IPS-NIHi7 (cell line): Measurements from ENCODE around the gene NAA38.

Experiments
- DNase-seq: peaks from one replicate; pipeline ENCODE4 v3.0.0; 2012; ENCODE audit warnings: mixed read lengths; ENCODE audit errors: extremely low spot score

Gene NAA38

DNA sequence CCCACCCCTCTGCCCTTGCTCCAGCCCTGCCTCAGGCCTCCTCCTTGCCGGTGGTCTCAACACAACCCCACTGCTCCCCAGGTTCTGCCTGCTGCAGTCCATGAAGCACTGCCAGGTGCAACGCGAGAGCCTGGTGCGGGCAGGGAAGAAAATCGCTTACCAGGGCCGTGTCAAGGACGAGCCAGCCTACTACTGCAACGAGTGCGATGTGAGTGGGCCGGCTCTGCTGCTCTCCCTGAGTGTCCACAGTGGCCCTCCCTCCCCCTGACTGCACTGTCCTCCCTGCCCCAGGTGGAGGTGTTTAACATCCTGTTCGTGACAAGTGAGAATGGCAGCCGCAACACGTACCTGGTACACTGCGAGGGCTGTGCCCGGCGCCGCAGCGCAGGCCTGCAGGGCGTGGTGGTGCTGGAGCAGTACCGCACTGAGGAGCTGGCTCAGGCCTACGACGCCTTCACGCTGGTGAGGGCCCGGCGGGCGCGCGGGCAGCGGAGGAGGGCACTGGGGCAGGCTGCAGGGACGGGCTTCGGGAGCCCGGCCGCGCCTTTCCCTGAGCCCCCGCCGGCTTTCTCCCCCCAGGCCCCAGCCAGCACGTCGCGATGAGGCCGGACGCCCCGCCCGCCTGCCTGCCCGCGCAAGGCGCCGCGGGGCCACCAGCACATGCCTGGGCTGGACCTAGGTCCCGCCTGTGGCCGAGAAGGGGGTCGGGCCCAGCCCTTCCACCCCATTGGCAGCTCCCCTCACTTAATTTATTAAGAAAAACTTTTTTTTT, 4.3 kb downstream of the NAA38 start:
- no peak for DNase-seq

DNA sequence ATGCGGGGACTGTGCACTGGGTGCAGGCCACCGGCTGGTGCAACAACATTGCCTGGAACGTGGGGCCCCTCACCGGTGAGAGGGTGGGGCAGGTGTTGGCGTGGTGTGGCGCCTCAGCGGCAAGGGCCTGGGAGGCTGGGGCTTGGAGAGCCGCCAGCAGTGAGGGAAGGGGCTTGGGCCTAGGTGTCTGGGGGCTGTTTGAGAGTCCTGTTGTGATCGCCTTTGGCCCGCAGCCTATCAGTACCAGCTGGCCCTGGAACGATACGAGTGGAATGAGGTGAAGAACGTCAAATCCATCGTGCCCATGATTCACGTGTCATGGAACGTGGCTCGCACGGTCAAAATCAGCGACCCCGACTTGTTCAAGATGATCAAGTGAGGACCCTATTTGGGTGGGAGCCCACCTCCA, 5.1 kb downstream of the NAA38 start:
- no peak for DNase-seq

DNA sequence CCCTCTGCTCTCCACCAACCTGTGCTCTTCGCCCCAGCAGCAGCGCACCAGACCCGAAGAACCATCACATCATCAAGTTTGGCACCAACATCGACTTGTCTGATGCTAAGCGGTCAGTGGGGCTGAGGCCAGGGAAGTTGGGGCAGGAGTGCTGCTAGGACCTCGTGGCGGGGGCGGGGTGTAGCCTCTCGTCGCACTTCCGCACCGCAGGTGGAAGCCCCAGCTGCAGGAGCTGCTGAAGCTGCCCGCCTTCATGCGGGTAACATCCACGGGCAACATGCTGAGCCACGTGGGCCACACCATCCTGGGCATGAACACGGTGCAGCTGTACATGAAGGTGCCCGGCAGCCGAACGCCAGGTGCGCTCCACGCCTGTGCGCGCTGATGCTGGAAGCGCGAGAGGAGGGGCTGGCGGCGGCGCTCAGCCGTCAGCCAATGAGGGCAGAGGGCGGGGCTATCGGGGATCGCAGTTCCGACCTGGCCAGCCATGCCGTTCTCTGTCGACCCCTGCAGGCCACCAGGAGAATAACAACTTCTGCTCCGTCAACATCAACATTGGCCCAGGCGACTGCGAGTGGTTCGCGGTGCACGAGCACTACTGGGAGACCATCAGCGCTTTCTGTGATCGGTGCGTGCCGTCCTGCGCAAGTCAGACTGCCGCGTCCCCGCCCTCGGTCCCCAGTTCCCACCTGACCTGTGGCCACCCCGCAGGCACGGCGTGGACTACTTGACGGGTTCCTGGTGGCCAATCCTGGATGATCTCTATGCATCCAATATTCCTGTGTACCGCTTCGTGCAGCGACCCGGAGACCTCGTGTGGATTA, 5.7 kb downstream of the NAA38 start:
- DNase-seq = peak; percentile 84

DNA sequence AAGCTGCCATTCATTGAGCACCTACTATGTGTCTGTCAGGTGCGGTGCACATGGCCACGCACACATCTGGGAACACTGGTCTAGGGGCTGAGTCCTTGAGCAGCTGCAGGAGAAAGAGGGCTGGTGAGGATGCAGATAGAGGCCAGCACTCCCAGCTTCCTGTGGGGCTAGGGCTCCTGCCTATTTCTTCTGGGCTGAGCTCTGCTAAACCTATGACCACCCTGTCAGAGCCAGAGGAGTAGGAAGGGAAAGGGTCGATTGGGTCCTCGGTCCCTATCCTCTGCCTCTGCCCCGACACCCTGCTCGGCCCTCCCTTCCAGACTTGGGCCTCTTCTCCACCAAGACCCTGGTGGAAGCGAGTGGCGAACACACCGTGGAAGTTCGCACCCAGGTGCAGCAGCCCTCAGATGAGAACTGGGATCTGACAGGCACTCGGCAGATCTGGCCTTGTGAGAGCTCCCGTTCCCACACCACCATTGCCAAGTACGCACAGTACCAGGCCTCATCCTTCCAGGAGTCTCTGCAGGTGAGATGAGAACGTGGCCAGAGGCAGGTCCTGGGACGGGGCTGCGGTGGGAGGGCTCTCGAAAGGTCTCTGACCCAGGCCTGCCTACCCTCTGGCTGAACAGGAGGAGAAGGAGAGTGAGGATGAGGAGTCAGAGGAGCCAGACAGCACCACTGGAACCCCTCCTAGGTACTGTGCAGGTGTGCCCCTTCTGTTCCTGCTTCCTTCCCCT, 6.5 kb downstream of the NAA38 start:
- no peak for DNase-seq

DNA sequence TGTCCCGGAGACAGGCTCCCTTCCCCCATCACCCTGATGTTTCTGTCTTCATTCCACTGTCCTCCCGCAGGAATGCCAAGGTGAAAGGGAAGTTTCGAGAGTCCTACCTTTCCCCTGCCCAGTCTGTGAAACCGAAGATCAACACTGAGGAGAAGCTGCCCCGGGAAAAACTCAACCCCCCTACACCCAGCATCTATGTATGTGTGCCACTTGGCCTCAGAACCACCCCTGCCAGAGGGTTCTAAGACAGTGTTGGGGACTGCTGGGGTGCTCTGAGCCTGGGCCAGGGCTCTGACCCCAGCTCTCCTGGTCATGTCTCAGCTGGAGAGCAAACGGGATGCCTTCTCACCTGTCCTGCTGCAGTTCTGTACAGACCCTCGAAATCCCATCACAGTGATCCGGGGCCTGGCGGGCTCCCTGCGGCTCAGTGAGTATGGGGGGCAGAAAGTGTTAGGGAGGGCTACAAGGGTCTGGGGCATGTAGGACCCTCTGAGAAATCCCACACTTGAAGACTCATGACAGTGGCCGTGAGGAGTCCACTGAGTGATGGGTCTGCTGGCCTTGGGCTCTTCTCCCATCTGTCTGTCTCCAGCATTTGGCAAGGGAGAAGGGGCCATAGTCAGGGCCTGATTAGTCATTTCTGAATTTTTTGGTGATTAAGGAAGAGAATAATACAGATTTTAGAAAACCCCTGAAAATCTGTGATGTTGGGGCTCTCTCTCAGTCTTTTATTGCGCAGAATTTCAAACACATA, 7.4 kb downstream of the NAA38 start:
- DNase-seq = no peak

DNA sequence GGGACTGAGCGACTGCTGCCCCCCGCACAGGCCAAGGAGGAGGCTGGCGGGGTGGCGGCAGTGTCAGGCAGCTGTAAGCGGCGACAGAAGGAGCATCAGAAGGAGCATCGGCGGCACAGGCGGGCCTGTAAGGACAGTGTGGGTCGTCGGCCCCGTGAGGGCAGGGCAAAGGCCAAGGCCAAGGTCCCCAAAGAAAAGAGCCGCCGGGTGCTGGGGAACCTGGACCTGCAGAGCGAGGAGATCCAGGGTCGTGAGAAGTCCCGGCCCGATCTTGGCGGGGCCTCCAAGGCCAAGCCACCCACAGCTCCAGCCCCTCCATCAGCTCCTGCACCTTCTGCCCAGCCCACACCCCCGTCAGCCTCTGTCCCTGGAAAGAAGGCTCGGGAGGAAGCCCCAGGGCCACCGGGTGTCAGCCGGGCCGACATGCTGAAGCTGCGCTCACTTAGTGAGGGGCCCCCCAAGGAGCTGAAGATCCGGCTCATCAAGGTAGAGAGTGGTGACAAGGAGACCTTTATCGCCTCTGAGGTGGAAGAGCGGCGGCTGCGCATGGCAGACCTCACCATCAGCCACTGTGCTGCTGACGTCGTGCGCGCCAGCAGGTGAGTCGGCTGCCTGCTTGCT, 8.1 kb downstream of the NAA38 start:
- no peak for DNase-seq

DNA sequence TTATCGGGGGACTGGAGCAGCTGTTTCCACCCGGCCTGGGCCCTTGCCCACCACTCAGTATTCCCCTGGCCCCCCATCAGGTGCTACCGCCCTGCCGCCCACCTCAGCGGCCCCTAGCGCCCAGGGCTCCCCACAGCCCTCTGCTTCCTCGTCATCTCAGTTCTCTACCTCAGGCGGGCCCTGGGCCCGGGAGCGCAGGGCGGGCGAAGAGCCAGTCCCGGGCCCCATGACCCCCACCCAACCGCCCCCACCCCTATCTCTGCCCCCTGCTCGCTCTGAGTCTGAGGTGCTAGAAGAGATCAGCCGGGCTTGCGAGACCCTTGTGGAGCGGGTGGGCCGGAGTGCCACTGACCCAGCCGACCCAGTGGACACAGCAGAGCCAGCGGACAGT, 8.6 kb downstream of the NAA38 start:
- no peak for DNase-seq

DNA sequence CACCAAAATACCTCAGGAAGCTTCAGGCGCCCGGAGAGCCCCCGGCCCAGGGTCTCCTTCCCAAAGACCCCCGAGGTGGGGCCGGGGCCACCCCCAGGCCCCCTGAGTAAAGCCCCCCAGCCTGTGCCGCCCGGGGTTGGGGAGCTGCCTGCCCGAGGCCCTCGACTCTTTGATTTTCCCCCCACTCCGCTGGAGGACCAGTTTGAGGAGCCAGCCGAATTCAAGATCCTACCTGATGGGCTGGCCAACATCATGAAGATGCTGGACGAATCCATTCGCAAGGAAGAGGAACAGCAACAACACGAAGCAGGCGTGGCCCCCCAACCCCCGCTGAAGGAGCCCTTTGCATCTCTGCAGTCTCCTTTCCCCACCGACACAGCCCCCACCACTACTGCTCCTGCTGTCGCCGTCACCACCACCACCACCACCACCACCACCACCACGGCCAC, 9.2 kb downstream of the NAA38 start:
- DNase-seq = no peak

DNA sequence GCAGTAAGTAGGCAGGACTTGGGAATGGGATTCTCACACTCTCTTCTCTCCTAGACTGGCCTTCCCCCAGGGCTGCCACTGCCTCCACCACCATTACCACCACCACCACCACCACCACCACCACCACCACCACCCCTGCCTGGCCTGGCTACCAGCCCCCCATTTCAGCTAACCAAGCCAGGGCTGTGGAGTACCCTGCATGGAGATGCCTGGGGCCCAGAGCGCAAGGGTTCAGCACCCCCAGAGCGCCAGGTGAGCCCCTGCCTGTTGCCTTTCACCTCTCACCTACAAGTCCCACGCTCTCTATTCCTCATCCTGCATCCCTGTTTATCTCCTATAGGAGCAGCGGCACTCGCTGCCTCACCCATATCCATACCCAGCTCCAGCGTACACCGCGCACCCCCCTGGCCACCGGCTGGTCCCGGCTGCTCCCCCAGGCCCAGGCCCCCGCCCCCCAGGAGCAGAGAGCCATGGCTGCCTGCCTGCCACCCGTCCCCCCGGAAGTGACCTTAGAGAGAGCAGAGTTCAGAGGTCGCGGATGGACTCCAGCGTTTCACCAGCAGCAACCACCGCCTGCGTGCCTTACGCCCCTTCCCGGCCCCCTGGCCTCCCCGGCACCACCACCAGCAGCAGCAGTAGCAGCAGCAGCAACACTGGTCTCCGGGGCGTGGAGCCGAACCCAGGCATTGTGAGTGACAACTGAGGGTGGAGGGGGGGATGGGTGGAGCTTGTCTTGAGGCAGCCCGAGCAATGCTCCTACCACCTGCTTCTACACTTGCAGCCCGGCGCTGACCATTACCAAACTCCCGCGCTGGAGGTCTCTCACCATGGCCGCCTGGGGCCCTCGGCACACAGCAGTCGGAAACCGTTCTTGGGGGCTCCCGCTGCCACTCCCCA, 10.3 kb downstream of the NAA38 start:
- DNase-seq = no peak

DNA sequence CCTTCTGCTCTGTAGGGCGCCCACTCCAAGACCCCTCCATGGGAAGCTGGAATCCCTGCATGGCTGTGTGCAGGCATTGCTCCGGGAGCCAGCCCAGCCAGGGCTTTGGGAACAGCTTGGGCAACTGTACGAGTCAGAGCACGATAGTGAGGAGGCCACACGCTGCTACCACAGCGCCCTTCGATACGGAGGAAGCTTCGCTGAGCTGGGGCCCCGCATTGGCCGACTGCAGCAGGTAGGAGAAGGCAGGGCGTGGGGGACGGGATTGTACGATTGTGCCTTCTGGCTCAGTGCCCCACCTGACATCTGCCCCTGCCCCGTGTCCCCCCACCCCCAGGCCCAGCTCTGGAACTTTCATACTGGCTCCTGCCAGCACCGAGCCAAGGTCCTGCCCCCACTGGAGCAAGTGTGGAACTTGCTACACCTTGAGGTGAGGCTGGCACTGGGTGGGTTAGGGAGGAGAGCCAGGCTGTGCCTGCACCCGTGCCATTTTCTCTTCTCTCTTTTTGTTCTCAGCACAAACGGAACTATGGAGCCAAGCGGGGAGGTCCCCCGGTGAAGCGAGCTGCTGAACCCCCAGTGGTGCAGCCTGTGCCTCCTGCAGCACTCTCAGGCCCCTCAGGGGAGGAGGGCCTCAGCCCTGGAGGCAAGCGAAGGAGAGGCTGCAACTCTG, 11.2 kb downstream of the NAA38 start:
- no peak for DNase-seq

DNA sequence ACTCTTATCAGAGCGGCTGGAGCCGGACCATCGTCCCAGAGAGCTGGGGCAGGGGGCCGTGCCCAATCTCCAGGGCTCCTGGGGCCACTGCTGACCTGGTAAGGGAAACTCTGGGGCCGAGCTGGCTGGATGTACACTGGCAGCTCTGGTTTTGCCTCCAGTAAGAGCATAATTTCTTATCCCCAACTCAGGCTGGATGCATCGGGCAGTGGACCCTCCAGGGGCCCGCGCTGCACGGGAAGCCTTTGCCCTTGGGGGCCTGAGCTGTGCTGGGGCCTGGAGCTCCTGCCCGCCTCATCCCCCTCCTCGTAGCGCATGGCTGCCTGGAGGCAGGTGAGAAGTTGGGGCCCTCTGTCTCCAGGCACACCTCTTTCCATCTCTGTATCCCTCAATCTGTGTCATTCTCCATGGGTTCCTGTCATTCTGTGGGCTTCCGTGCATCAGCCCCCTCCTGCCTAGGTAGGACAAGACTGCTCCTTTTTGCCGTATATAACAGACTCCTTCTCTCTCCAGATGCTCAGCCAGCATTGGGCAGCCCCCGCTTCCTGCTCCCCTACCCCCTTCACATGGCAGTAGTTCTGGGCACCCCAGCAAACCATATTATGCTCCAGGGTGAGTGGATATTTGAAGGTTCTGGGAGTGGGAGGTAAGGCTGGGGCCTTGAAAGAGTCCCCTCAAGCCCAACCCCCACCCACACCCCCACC, 11.8 kb downstream of the NAA38 start:
- DNase-seq = no peak

DNA sequence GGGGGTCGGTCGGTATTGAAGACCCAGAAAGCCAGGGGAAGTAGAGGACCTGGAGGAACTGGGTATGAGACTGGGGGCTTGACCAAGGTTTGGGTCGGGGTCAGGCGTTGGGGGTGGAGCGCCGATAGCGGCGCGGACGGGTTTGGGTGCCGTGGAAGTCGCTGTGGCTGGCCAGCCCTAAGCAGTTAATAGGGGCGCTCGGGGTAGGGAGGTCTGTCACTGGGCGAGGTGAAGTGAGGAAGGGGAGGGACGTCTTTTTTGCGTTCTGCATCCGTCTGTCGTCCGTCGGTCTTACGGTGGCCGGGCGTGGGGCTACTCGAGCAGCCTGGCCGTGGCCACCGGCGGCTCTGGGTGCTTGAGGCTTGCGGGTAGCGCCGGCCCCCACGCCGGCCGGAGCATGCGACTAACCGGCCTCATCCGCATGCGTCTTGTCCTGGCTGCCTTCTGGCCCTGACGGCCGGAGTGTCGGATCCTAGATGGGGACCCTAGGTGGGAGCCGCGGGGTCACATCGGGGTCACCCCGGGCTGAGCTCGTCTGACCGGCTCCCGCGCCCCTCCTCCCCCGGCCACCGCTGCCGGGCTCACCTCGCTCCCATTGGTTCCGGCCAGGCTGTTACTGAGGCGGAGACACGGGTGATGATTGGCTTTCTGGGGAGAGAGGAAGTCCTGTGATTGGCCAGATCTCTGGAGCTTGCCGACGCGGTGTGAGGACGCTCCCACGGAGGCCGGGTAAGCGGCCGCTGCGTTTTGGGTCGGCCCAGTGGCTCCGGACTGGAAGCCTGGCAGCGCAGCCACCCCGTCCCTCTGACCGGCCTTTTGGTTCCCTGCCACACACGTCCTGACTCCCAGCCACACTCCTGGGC, 12.8 kb downstream of the NAA38 start:
- peak; percentile 89 for DNase-seq

DNA sequence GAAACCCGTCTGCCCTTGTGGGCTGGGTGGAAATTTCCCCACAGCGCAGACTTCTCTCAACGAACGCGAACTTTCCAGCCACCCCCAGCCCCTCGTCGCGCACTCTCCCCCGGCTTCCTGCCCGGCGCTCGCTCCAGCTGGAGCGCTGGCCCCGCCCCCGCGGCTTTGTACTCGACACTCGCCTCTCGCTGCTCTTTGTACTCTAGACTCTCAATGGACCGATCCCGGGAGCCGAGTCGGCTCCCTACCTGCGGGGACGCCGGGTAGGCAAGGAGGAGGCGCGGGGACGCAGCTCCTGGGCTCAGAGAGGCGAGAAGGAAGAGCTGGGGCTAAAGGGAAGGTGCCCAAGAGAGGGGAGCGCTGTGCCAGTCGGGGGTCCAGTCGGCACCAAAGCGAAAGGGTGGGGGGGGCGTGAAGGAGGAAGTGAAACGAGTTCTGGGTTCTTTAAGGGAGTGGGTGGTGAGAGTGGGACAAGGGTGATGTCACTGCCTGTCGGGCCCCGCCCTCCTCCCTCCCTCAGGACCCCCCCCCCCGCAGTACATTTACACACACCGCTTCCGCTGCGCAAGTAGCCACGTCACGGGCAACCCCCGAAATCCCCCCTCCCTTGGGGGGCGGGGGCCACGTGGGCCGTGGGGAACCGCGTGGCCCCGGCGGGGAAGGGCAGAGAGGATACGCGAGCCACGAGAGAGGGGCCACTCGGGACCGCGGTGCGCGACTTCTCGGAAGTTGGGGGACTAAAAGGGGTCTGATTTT, 13.6 kb downstream of the NAA38 start:
- DNase-seq = peak; percentile 62

DNA sequence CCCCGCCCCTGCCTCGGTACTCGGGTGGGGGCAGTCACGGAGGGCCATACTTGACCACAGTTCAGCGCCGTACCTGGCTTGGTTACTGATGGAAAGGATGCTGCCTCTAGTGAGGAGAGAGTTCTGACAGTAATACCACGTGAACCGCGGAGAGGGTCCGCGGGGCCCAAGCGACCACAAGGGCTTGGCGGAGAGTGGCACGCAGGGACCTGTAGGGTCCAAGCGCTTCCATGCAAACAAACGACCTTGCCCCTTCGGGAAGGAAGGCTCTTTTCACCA, 14.2 kb downstream of the NAA38 start:
- DNase-seq = no peak

DNA sequence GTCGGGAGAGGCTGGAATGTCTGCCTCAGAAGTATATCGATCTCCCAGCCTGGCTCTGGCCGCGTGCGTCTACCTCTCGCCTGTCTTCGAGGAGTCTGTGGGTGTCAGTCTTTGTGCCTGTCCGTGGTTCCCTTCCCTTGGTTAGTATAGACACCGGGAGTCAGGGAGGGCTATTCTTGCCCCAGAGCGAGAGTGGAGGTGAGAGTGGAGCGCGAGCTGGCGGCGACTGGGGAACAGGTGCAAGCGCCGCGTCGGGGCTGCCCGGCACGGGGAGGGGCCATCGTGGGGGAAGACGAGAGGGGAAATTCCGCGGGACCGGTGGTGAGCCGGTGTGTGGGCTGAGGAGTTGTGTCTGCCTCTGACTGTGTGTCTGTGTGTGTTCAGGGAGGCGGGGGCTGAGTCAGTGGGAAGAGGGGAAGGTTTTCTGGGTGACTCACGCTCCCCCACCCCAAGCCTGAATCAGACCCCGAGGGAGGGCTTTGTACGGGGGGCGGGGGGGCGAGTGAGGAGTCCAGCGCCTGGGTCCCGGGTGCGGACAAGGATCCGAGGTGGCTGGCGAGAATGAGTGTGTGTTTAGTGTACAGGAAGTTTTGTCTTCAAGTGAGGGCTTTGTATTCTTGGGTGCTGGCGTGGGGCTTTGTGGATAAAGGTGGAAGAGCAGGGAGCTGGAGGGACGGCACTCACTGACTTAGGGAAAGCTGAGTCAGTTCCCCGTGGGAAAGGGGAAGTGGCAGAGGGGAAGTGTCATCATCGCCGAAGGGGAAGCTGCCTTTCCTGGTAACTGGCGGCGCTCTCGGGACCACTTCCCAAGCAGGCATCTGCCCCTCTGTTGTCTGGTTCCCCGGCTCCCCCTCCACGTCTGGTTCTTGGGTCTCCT, 14.7 kb downstream of the NAA38 start:
- DNase-seq = no peak

DNA sequence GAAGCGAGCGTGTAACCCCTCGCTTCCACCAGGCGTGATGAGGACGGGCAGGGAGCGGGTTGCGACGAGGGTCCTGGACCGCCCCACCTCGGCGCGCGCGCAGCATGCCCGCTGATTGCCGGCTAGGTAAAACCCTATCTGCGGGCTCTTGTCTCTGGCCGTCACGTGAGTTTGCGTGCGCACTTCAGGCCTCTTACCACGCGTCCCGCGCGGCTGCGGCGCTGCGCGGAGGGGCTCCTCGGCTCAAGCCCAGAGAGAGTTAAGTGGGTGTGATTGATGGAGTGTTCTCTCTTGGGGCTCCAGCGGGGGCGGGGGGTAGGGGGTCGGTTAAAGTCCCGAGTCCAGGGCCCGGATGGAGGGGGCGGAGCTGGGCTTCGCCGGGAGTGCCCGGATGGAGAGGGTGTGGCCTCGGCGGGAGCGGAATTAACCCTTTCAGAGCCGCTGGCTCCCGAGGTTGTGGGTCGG, 15.4 kb downstream of the NAA38 start:
- DNase-seq = peak; percentile 70
